CD4-positive, alpha-beta memory T cell (primary cell): Measurements from ENCODE around the gene IRAK1. TPM values are rescaled to one million over a fixed set of nuclear protein-coding genes. Genes with fewer than 3 reads are reported as not detected.
A peak's percentile ranks its signal among the peaks of the same experiment; 100 is the strongest.
"Not testable (repeated sequence)": the region's sequence is repeated elsewhere in the genome, so short reads cannot be mapped to it uniquely, and the experiment has no call there.

Source experiments
- CTCF ChIA-PET: fragments of 350-600 bp; sonication (Branson Sonifier 250); formaldehyde crosslinking; loops from one replicate; lab custom pipeline; 2021; ENCODE audit warnings: inconsistent platforms; ENCODE audit not compliant: partially characterized antibody; lab: Charles Lee
- POLR2A ChIA-PET: fragments of 350-600 bp; sonication (Branson Sonifier 250); formaldehyde crosslinking; loops from one replicate; lab custom pipeline; 2021; ENCODE audit not compliant: partially characterized antibody; lab: Charles Lee
- DNase-seq, 5 donors: peaks; one replicate each; pipeline versions ENCODE4 v3.0.0 to v3.0.0-alpha.2; 2020 to 2022; ENCODE audit warnings: mixed read lengths in 1 of 5
- H3K27ac ChIP-seq: one replicate; pipeline ENCODE4 v1.7.0; 2013; ENCODE audit warnings: low read depth, low read length
- H3K27me3 ChIP-seq: 2 replicates; pipeline ENCODE4 v1.7.0; 2013; ENCODE audit warnings: mild to moderate bottlenecking, low read length, moderate library complexity; ENCODE audit not compliant: insufficient read depth
- H3K36me3 ChIP-seq: 2 replicates; pipeline ENCODE4 v1.7.0; 2013; ENCODE audit warnings: mild to moderate bottlenecking, low read length, moderate library complexity; ENCODE audit not compliant: insufficient read depth
- H3K4me1 ChIP-seq: 2 replicates; pipeline ENCODE4 v1.7.0; 2013; ENCODE audit warnings: mild to moderate bottlenecking, low read length, moderate library complexity; ENCODE audit not compliant: insufficient read depth
- H3K4me3 ChIP-seq, 2 donors: one replicate each; pipeline ENCODE4 v1.7.0; 2013; ENCODE audit warnings: low read length in 2 of 2, mild to moderate bottlenecking in 1 of 2
- H3K9me3 ChIP-seq, 2 donors: one replicate each; pipeline ENCODE4 v1.7.0; 2013; ENCODE audit warnings: low read length in 2 of 2, control low read depth in 1 of 2; ENCODE audit not compliant: control insufficient read depth in 1 of 2
- H3K27ac Mint-ChIP-seq, 7 donors: one replicate each; pipeline ENCODE4 v1.8.0; 2020 to 2021; ENCODE audit warnings: mixed read lengths in 7 of 7, mild to moderate bottlenecking in 6 of 7, inconsistent platforms in 3 of 7, moderate library complexity in 3 of 7
- H3K27me3 Mint-ChIP-seq, 2 donors: one replicate each; pipeline ENCODE4 v1.8.0; 2020 to 2021; ENCODE audit warnings: mixed read lengths in 2 of 2
- H3K36me3 Mint-ChIP-seq, 2 donors: one replicate each; pipeline ENCODE4 v1.8.0; 2020 to 2021; ENCODE audit warnings: mixed read lengths in 2 of 2, inconsistent platforms in 1 of 2, mild to moderate bottlenecking in 1 of 2
- H3K4me1 Mint-ChIP-seq, 4 donors: one replicate each; pipeline ENCODE4 v1.8.0; 2020 to 2021; ENCODE audit warnings: mixed read lengths in 4 of 4, mild to moderate bottlenecking in 1 of 4
- H3K4me3 Mint-ChIP-seq, 8 donors: one replicate each; pipeline ENCODE4 v1.8.0; 2020 to 2021; ENCODE audit warnings: mixed read lengths in 8 of 8, mild to moderate bottlenecking in 7 of 8, moderate library complexity in 6 of 8, inconsistent platforms in 3 of 8
- H3K9me3 Mint-ChIP-seq, 8 donors: one replicate each; pipeline ENCODE4 v1.8.0; 2020 to 2021; ENCODE audit warnings: mixed read lengths in 8 of 8, mild to moderate bottlenecking in 5 of 8, inconsistent platforms in 3 of 8, moderate library complexity in 1 of 8
- intact Hi-C: fragments of 100-400 bp; cut with micrococcal nuclease; formaldehyde crosslinking; loops from one replicate; pipeline ENCODE4 v1.15.1; 2023
- polyA plus RNA-seq, 2 donors: library from polyadenylated mRNA; unstranded; fragments of 300-500 nt; fragmentation: Illumina TruSeq; gene quantifications; one replicate each; pipeline ENCODE4 v1.2.3, GENCODE V29; 2021
- total RNA-seq, 2 experiments: library from RNA; stranded (reverse); gene quantifications; one replicate each; pipeline ENCODE4 v1.2.3, GENCODE V29; 2021

Gene IRAK1
- total and polyA plus RNA-seq, 4 experiments from 2014 or later = 38.1 to 74.5 (median 65.7) TPM

GRCh38 chrX:154002215-154002719 lies 17.4 kb downstream of the IRAK1 start:
- peak overlapping the region; percentile 43 to 92 (median 79) for H3K27ac Mint-ChIP-seq
- intact Hi-C loops = loop anchor here (1.0 kb wide), 1 partner anchor 11 kb away; no protein-coding TSS in a partner anchor
- H3K4me1 Mint-ChIP-seq = peaks cover 10 to 18% (median 13%) of the 10 kb centered on the region in 4 donors
- H3K4me3 Mint-ChIP-seq = peak overlapping the region; percentile 67 to 88 (median 79)
- H3K27me3 ChIP-seq = no peaks in the 10 kb centered on the region
- no peak overlapping the region for H3K27ac ChIP-seq
- peak; percentile 26 to 64 (median 39) for DNase-seq
- no peaks in the 10 kb centered on the region for H3K36me3 ChIP-seq
- H3K9me3 ChIP-seq = no peaks in the 10 kb centered on the region
- ChIA-PET CTCF (interaction anchor here (0.7 to 1.0 kb wide), 2 partner anchors 10 to 12 kb away, joined by 3 to 4 read pairs; no protein-coding TSS in a partner anchor), POLR2A (interaction anchor here (0.6 to 2.2 kb wide), 10 partner anchors 11 to 430 kb away, joined by 3 to 14 read pairs (median 4); partner anchors contain the start of genes HCFC1 and TMEM187)
- H3K4me3 ChIP-seq = peak overlapping the region in 1 of 2 donors; percentile 40
- no peaks in the 10 kb centered on the region for H3K36me3 Mint-ChIP-seq
- H3K27me3 Mint-ChIP-seq = no peaks in the 10 kb centered on the region
- peaks cover 0 to 3% (median 0%) of the 10 kb centered on the region in 8 donors for H3K9me3 Mint-ChIP-seq
- peaks cover 15% of the 10 kb centered on the region for H3K4me1 ChIP-seq

GRCh38 chrX:154000051-154000450 lies 19.7 kb downstream of the IRAK1 start:
- H3K4me3 ChIP-seq = no peak overlapping the region
- CTCF ChIA-PET = interaction anchor here (0.9 kb wide), 1 partner anchor 14 kb away, joined by 3 read pairs; no protein-coding TSS in a partner anchor
- Mint-ChIP-seq H3K9me3 (peaks cover 0 to 2% (median 0%) of the 10 kb centered on the region in 8 donors), H3K27ac (no peak overlapping the region), H3K36me3 (no peaks in the 10 kb centered on the region), H3K27me3 (no peaks in the 10 kb centered on the region), H3K4me1 (peaks cover 8 to 18% (median 12%) of the 10 kb centered on the region in 4 donors), H3K4me3 (no peak overlapping the region)
- no peak overlapping the region for H3K27ac ChIP-seq
- intact Hi-C loops = no loop called here
- H3K4me1 ChIP-seq = peaks cover 15% of the 10 kb centered on the region
- no peak for DNase-seq
- no peaks in the 10 kb centered on the region for H3K9me3 ChIP-seq
- H3K36me3 ChIP-seq = no peaks in the 10 kb centered on the region
- H3K27me3 ChIP-seq = no peaks in the 10 kb centered on the region
- POLR2A ChIA-PET = interaction anchor here (1.7 kb wide), 1 partner anchor 19 kb away, joined by 5 read pairs; the partner anchor contains the start of gene IRAK1

DNA sequence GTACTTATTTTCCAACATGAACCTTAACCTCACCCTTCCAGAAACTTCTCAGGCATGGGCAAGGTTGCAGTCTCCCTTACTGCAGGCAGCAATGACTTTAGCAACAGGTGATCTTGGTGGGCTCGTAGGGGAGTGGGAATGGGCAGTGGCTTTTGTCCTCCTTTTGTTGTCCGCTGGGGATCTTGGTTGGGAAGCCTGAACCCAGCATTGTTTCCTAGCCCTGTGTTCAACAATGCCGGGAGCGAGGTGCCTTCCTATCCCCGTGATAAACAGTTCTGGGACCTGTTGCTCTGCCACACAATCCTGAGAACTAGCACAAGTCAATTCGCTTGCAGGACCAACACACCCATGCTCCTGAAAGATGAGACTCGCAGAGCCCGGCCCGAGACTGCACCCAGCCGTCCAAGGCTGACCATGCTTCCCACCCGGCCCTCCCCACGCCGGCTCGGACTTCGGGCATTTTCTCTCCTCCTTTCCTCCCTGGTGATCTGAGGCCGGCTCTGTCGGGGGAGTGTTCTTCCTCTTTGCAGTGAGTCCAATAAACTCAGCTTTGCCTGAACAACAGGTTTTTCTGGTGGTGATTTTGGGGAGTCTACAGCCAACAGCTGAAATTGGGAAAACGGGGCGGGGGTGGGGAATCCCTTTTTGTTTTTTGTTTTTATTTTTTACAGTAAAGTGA lies 20.2 kb downstream of the IRAK1 start:
- CTCF ChIA-PET = interaction anchor here (0.9 kb wide), 1 partner anchor 14 kb away, joined by 3 read pairs; no protein-coding TSS in a partner anchor

GRCh38 chrX:153995504-153995903 lies 24.2 kb downstream of the IRAK1 start:
- H3K9me3 Mint-ChIP-seq = peaks cover 0 to 8% (median 0%) of the 10 kb centered on the region in 8 donors
- Histone ChIP-seq H3K4me1 (no peaks in the 10 kb centered on the region), H3K9me3 (no peaks in the 10 kb centered on the region), H3K36me3 (no peaks in the 10 kb centered on the region), H3K27me3 (no peaks in the 10 kb centered on the region), H3K27ac (no peak overlapping the region), H3K4me3 (no peak overlapping the region)
- no peaks in the 10 kb centered on the region for H3K27me3 Mint-ChIP-seq
- H3K27ac Mint-ChIP-seq = no peak overlapping the region
- ChIA-PET POLR2A (interaction anchor here (0.5 to 0.6 kb wide), 2 partner anchors 14 to 68 kb away, joined by 3 to 4 read pairs; no protein-coding TSS in a partner anchor), CTCF (no interaction called here)
- no peaks in the 10 kb centered on the region for H3K36me3 Mint-ChIP-seq
- no peak for DNase-seq
- H3K4me3 Mint-ChIP-seq = no peak overlapping the region
- intact Hi-C loops = no loop called here
- peaks cover 0 to 1% (median 0%) of the 10 kb centered on the region in 4 donors for H3K4me1 Mint-ChIP-seq

More for the DNA sequence above, 20.2 kb downstream of the IRAK1 start:
- Mint-ChIP-seq H3K4me3 (no peak overlapping the region), H3K4me1 (peaks cover 8 to 18% (median 12%) of the 10 kb centered on the region in 4 donors), H3K27me3 (no peaks in the 10 kb centered on the region), H3K36me3 (no peaks in the 10 kb centered on the region), H3K27ac (no peak overlapping the region), H3K9me3 (peaks cover 0 to 3% (median 0%) of the 10 kb centered on the region in 8 donors)
- Histone ChIP-seq H3K36me3 (no peaks in the 10 kb centered on the region), H3K27ac (no peak overlapping the region), H3K4me3 (no peak overlapping the region), H3K27me3 (no peaks in the 10 kb centered on the region), H3K4me1 (peaks cover 15% of the 10 kb centered on the region), H3K9me3 (no peaks in the 10 kb centered on the region)
- POLR2A ChIA-PET = interaction anchor here (1.7 kb wide), 1 partner anchor 20 kb away, joined by 5 read pairs; the partner anchor contains the start of gene IRAK1
- no peak for DNase-seq
- intact Hi-C loops = no loop called here

- peaks cover 11% of the 10 kb centered on the region for H3K4me1 ChIP-seq
- CTCF ChIA-PET, H3K36me3 Mint-ChIP-seq, H3K27ac ChIP-seq, H3K9me3 Mint-ChIP-seq, H3K9me3 ChIP-seq, H3K4me3 Mint-ChIP-seq, H3K27ac Mint-ChIP-seq, DNase-seq, H3K27me3 ChIP-seq, H3K27me3 Mint-ChIP-seq, intact Hi-C loops, H3K36me3 ChIP-seq, H3K4me3 ChIP-seq, POLR2A ChIA-PET: not testable (repeated sequence)
- peaks cover 4 to 11% (median 9%) of the 10 kb centered on the region in 4 donors for H3K4me1 Mint-ChIP-seq
Observed at GRCh38 chrX:153994398-153994797, 25.3 kb downstream of the IRAK1 start.

- Histone ChIP-seq H3K27me3 (no peaks in the 10 kb centered on the region), H3K4me3 (no peak overlapping the region), H3K9me3 (no peaks in the 10 kb centered on the region), H3K36me3 (no peaks in the 10 kb centered on the region), H3K4me1 (peaks cover 13% of the 10 kb centered on the region), H3K27ac (no peak overlapping the region)
- intact Hi-C loops = no loop called here
- H3K36me3 Mint-ChIP-seq = no peaks in the 10 kb centered on the region
- no peak overlapping the region for H3K4me3 Mint-ChIP-seq
- ChIA-PET CTCF (interaction anchor here (0.6 kb wide), 1 partner anchor 24 kb away, joined by 3 read pairs; no protein-coding TSS in a partner anchor), POLR2A (no interaction called here)
- no peaks in the 10 kb centered on the region for H3K27me3 Mint-ChIP-seq
- peaks cover 0 to 8% (median 0%) of the 10 kb centered on the region in 8 donors for H3K9me3 Mint-ChIP-seq
- no peak for DNase-seq
- no peak overlapping the region for H3K27ac Mint-ChIP-seq
- H3K4me1 Mint-ChIP-seq = peaks cover 6 to 13% (median 10%) of the 10 kb centered on the region in 4 donors
Observed at GRCh38 chrX:153993978-153994377, 25.7 kb downstream of the IRAK1 start.

GRCh38 chrX:153993079-153993478 lies 26.6 kb downstream of the IRAK1 start:
- intact Hi-C loops = no loop called here
- Mint-ChIP-seq H3K27ac (no peak overlapping the region), H3K4me3 (no peak overlapping the region), H3K36me3 (no peaks in the 10 kb centered on the region), H3K4me1 (peaks cover 6 to 13% (median 10%) of the 10 kb centered on the region in 4 donors), H3K27me3 (no peaks in the 10 kb centered on the region), H3K9me3 (peaks cover 0 to 6% (median 0%) of the 10 kb centered on the region in 8 donors)
- no peaks in the 10 kb centered on the region for H3K27me3 ChIP-seq
- ChIA-PET POLR2A (no interaction called here), CTCF (interaction anchor here (0.6 kb wide), 1 partner anchor 25 kb away, joined by 3 read pairs; no protein-coding TSS in a partner anchor)
- no peak for DNase-seq
- no peak overlapping the region for H3K4me3 ChIP-seq
- H3K4me1 ChIP-seq = peaks cover 13% of the 10 kb centered on the region
- no peaks in the 10 kb centered on the region for H3K36me3 ChIP-seq
- H3K27ac ChIP-seq = no peak overlapping the region
- no peaks in the 10 kb centered on the region for H3K9me3 ChIP-seq
